AG09319 (cell line): Measurements from ENCODE around the gene CCL2.
"Not testable (repeated sequence)": the region's sequence is repeated elsewhere in the genome, so short reads cannot be mapped to it uniquely, and the experiment has no call there.

ENCODE experiments used
- DNase-seq: peaks from one replicate; pipeline ENCODE4 v3.0.0-alpha.2; 2010; ENCODE audit warnings: low read depth; ENCODE audit errors: extremely low read depth
- TF ChIP-seq, protein P1 (sequence below): IDR thresholded peaks from 2 replicates; pipeline ENCODE4 v1.5.1; 2011; ENCODE audit warnings: low read depth, mild to moderate bottlenecking, inconsistent platforms, low read length, moderate library complexity

CCL2 gene

DNA sequence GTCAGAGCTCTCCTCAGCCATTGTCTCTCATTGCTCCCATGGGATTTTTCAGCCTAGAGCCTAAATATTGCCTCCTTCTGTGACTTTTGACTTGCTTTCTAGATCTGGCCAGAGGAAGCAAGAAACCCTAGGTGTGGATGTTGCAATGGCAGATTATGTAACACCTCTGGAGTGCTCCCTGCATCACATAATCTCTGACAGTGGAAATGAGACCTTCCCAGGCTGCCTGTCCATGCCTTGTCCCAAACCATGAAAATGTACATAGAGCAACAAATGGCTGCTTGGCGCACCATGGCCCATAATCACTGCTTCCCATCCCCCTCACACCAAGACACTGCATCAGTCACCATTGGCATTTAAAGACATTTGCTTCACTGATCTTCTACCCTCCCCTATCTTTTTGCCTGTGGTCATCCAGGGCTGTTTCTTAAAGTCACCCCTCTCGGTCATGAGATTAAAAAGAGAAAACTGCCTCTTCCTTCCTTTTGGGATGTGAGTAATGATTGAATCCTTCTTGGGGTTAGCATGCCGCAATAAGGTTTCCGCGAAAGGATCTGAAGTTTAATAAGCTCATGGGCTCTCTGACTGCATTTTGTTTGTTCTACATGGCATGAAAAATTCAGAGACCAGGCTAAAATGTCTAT is 34.2 kb upstream of the CCL2 start:
- no peak for DNase-seq
- TF ChIP-seq, protein P1, sequence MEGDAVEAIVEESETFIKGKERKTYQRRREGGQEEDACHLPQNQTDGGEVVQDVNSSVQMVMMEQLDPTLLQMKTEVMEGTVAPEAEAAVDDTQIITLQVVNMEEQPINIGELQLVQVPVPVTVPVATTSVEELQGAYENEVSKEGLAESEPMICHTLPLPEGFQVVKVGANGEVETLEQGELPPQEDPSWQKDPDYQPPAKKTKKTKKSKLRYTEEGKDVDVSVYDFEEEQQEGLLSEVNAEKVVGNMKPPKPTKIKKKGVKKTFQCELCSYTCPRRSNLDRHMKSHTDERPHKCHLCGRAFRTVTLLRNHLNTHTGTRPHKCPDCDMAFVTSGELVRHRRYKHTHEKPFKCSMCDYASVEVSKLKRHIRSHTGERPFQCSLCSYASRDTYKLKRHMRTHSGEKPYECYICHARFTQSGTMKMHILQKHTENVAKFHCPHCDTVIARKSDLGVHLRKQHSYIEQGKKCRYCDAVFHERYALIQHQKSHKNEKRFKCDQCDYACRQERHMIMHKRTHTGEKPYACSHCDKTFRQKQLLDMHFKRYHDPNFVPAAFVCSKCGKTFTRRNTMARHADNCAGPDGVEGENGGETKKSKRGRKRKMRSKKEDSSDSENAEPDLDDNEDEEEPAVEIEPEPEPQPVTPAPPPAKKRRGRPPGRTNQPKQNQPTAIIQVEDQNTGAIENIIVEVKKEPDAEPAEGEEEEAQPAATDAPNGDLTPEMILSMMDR: no peak

DNA sequence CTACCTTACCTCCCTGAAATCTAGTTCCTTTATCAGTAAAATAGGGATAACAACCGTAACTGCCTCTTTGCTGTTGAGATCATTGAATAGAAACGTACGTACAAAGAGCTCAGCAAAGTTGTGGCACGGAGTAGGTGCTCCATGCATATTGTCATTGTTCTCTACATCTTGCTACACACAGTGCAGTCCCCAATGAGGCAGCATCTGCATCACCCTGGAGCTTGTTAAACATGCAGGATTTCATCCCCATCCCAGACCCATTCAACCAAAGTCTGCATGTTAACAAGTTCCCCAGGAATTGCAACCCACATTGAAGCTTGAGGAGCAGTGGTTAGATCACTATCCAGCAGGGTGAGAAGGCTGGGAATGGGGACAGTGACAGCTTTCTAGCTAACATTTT is 33.7 kb upstream of the CCL2 start:
- no peak for DNase-seq
- TF ChIP-seq, protein P1: no peak

- DNase-seq: no peak
- TF ChIP-seq, protein P1: no peak
Observed at GRCh38 chr17:34222722-34223497, 32.2 kb upstream of the CCL2 start.

- TF ChIP-seq, protein P1: no peak
- DNase-seq: no peak
Observed at GRCh38 chr17:34225046-34225445, 30.0 kb upstream of the CCL2 start.

DNA sequence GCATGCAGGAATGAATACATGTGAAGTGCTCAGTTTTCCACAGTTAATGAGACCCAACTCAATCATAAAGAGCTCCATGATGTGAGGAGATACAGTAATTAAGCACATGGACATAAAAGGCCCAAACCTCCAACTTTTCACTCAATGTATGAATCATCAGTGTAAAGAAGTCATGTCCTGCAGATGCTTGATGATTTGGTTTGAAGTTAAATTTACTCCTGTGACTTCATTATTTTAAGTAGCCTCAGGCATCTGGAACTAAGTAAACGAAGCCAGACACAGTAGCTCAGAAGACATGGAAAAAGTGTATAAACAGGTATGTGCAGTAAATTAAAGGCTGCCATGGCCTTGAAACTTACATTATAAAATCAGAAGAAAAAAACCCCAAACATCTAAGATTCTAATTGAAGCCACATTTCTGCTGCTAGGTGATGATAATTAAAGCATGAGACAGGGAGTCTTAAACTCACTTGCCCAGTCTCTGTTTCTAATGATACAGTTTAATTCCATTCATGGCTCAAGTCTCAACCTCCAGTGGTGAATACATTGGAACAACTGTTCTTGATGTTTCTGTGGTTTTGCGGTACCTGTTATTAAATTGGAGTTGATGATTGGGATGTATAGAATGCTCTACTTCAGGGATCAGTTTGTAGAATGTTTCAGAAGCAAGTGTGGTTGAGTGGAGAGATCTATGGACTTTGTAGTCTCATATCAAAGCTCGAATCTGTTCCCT is 28.9 kb upstream of the CCL2 start:
- DNase-seq: peak; percentile 40

GRCh38 chr17:34226744-34227034 is 28.4 kb upstream of the CCL2 start:
- DNase-seq: no peak
- TF ChIP-seq, protein P1: no peak

More for the DNA sequence above, 28.9 kb upstream of the CCL2 start:
- TF ChIP-seq, protein P1: no peak

GRCh38 chr17:34227293-34227692 is 27.8 kb upstream of the CCL2 start:
- not testable (repeated sequence) for DNase-seq
